Esophagus squamous epithelium (tissue), 5 donors: ENCODE data around the gene SERHL2. TPM values are rescaled to one million over a fixed set of nuclear protein-coding genes. Genes with fewer than 3 reads are reported as not detected.
"Not testable (repeated sequence)": the region's sequence is repeated elsewhere in the genome, so short reads cannot be mapped to it uniquely, and the experiment has no call there.

ENCODE experiments used
- DNase-seq: peaks from one replicate; lab custom pipeline; 2025; lab: John Stamatoyannopoulos, UW
- H3K27ac ChIP-seq, 4 donors: fragments of 200-600 bp; sonication (generic); one replicate each; pipeline ENCODE4 v1.5.1; 2016 to 2019; ENCODE audit warnings: mild to moderate bottlenecking in 1 of 4
- H3K27me3 ChIP-seq, 4 donors: fragments of 200-600 bp; sonication (generic); 1 replicate in 3 of 4; 2 replicates in 1 of 4; pipeline versions ENCODE4 v1.5.1 to v1.6.0; 2017 to 2021; ENCODE audit warnings: antibody characterized with exemption in 1 of 4
- H3K36me3 ChIP-seq, 3 donors: fragments of 200-600 bp; sonication (generic); one replicate each; pipeline ENCODE4 v1.5.1; 2016 to 2019
- H3K4me1 ChIP-seq, 3 donors: fragments of 200-600 bp; sonication (generic); one replicate each; pipeline ENCODE4 v1.5.1; 2017 to 2019
- H3K4me3 ChIP-seq, 4 donors: fragments of 200-600 bp; sonication (generic); 1 replicate in 3 of 4; 2 replicates in 1 of 4; pipeline ENCODE4 v1.5.1; 2016 to 2019; ENCODE audit warnings: mild to moderate bottlenecking in 2 of 4, moderate library complexity in 1 of 4
- H3K9me3 ChIP-seq, 3 donors: fragments of 200-600 bp; sonication (generic); one replicate each; pipeline ENCODE4 v1.5.1; 2016 to 2019
- POLR2A ChIP-seq, 4 donors: fragments of 450-650 bp; IDR thresholded peaks; one replicate each; pipeline ENCODE4 v1.6.1; 2017; ENCODE audit warnings: antibody characterized with exemption in 4 of 4, mild to moderate bottlenecking in 4 of 4, moderate library complexity in 3 of 4
- WGBS, 2 donors: methylation state at CpG; one replicate each; pipeline ENCODE4 v1.1.5; 2018; 5-methylcytosine and 5-hydroxymethylcytosine counted together
- intact Hi-C: fragments of 100-400 bp; cut with DNase I; formaldehyde crosslinking; loops from one replicate; pipeline ENCODE4 v1.15.0; 2022
- total RNA-seq, 4 donors: library from RNA; depleted of rRNA; stranded (reverse); fragments of >200 nt; gene quantifications; one replicate each; pipeline ENCODE4 v1.1.0, GENCODE V29; 2016
- TF ChIP-seq, protein P1 (sequence below), 6 experiments: fragments of 450-650 bp in 4 of 6; fragments of 200-600 bp in 2 of 6; sonication (generic) in 2 of 6; IDR thresholded peaks; one replicate each; pipeline ENCODE4 v1.5.1; 2016 to 2019; ENCODE audit warnings: antibody characterized with exemption in 6 of 6, mild to moderate bottlenecking in 4 of 6, moderate library complexity in 4 of 6
- donor health status: DM: yes; HTN: yes; CAD: no.

Gene SERHL2, protein sequence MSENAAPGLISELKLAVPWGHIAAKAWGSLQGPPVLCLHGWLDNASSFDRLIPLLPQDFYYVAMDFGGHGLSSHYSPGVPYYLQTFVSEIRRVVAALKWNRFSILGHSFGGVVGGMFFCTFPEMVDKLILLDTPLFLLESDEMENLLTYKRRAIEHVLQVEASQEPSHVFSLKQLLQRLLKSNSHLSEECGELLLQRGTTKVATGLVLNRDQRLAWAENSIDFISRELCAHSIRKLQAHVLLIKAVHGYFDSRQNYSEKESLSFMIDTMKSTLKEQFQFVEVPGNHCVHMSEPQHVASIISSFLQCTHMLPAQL
- total RNA-seq = 1 to 10 TPM; 2.1 to 5.1 (median 3.6) TPM

DNA sequence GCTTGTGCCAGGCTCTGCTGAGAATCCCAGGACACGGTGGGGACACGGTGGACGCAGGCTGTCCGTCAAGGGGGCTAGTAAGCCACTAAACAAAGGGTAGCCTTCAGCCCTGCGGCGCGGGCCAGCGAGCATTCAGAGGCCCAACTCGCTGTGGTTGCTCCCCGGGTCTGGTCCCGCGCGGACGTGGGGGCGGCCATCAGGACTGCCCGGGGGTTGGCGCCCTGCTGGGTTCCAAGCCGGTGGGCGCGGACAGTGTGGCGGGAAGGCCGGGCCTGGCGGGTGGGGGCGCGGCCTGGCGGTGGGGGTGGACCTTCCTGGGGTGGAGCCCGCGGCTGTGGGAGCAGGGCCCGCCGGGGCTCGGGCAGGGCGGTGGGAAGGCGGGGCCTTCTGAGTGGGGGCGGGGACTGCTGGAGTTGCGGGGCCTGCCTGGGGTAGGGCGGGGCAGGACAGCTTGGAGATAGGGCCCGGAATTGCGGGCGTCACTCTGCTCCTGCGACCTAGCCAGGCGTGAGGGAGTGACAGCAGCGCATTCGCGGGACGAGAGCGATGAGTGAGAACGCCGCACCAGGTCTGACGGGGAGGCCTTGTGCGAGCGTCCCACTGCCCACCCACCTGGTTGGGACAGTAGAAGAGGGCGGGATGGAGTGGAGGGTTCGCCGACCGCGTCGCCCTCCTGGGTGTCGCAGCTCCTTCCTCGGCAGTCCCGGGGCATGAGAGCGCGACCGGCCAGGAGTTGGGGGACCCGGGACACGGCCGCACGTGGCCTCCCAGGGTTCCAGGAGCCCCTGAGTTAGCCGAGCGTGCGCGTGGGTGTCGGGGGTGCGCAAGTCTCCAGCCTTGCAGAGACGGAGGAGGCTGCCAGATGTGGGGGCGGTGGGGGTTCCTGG, at the start of gene SERHL2:
Gene SERHL2, plus strand, starts transcription at position 482 of the 887 bp plus-strand sequence. Its CDS starts 65 bp downstream, at position 547.
- H3K9me3 ChIP-seq = no peaks in the 10 kb centered on the region
- peak in 1 of 4 donors; percentile 32 for TF ChIP-seq POLR2A (IDR thresholded peaks at IDR 0.05)
- TF ChIP-seq, protein P1, sequence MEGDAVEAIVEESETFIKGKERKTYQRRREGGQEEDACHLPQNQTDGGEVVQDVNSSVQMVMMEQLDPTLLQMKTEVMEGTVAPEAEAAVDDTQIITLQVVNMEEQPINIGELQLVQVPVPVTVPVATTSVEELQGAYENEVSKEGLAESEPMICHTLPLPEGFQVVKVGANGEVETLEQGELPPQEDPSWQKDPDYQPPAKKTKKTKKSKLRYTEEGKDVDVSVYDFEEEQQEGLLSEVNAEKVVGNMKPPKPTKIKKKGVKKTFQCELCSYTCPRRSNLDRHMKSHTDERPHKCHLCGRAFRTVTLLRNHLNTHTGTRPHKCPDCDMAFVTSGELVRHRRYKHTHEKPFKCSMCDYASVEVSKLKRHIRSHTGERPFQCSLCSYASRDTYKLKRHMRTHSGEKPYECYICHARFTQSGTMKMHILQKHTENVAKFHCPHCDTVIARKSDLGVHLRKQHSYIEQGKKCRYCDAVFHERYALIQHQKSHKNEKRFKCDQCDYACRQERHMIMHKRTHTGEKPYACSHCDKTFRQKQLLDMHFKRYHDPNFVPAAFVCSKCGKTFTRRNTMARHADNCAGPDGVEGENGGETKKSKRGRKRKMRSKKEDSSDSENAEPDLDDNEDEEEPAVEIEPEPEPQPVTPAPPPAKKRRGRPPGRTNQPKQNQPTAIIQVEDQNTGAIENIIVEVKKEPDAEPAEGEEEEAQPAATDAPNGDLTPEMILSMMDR (IDR thresholded peaks at IDR 0.05) = no peak
- H3K4me3 ChIP-seq = peak within 1 kb of the TSS; percentile 28 to 73 (median 56)
- intact Hi-C loops = no loop called here
- peak within 1 kb of the TSS; percentile 8 to 61 (median 52) for H3K27ac ChIP-seq
- H3K4me1 ChIP-seq = peaks cover 3 to 19% (median 6%) of the 10 kb centered on the region in 3 donors
- whole genome bisulfite sequencing, 2 donors = 4 to 14% methylated on average over 5 to 27 of the region's 75 CpGs
- no peak for DNase-seq
- peaks cover 0 to 6% (median 0%) of the 10 kb centered on the region in 4 donors for H3K27me3 ChIP-seq
- H3K36me3 ChIP-seq = no peaks in the 10 kb centered on the region

DNA sequence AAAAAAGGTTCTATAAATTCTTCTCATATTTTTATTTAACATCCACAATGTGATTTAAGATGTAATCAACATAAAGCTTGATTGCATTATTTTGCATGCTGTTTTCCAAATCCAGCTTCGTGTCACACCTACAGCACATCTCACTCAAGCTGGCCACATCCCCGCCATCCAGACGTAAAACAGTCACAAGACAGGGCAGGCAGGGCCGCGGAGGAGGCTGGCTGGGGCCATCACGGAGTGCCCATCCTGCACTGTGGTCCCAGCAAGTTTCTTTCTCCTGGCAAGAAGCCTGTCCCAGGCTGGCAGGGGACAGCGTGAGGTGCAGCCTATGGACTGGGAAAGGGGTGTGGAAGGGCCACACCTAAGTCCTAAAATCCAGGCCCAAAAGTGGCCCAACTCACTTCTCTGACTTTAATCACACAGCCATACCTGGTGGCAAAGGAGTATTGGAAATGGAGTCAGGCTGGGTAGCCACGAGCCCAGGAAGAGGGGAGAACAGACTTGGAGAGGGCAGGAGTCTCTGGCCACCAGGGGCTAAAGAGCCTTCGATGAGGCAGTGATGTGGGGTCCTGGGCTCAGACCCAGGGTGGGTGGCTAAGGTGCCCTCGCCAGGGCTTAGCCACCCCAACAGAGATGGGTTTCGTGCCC, 45.3 kb upstream of the SERHL2 start:
- H3K36me3 ChIP-seq = peaks cover 0 to 25% (median 0%) of the 10 kb centered on the region in 3 donors
- intact Hi-C loops, DNase-seq, H3K4me3 ChIP-seq, H3K27me3 ChIP-seq, H3K9me3 ChIP-seq, H3K27ac ChIP-seq, H3K4me1 ChIP-seq: not testable (repeated sequence)
- 40 to 60% methylated on average over 9 to 10 of the region's 11 CpGs for whole genome bisulfite sequencing, 2 donors

DNA sequence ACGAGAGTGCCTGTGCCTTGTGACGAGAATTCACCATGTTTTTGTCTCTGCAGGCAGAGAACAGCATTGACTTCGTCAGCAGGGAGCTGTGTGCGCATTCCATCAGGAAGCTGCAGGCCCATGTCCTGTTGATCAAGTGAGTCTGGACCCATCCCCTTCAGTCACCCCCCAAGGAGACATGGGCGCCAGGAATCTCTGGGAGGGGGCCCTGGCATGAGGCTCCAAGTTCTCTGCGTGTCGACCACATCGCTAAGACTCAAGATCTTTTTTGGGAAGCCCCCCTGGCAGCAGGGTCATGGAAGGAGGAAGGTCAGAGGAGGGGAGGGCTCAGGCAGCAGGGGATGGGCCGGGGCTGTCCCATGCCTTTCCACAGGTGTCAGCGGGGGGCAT, 44.8 kb upstream of the SERHL2 start:
- WGBS, 2 donors = 20 to 53% methylated on average over 1 to 7 of the region's 10 CpGs

DNA sequence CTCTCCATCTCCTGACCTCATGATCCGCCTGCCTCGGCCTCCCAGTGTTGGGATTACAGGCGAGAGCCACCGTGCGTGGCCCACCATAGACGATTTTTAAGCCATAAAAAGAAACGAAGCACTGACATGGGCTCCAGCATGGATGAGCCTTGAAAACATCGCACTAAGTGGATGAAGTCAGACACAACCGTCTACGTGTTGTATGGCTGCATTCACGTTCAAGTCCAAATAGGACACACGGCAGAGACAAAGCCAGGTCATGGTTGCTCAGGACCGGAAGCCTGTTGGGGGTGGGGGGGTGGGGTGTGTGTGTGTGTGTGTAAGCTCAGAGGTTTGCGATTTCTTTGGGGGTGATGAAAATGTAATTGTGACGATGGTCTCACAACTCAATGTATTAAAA, 44.2 kb upstream of the SERHL2 start:
- Histone ChIP-seq H3K9me3 (no peaks in the 10 kb centered on the region), H3K4me1 (peaks cover 0 to 6% (median 0%) of the 10 kb centered on the region in 3 donors), H3K27ac (no peak overlapping the region), H3K27me3 (no peaks in the 10 kb centered on the region), H3K36me3 (peaks cover 0 to 36% (median 5%) of the 10 kb centered on the region in 3 donors), H3K4me3 (no peak overlapping the region)
- DNase-seq = no peak
- intact Hi-C loops = no loop called here
- TF ChIP-seq, protein P1 (IDR thresholded peaks at IDR 0.05) = no peak
- TF ChIP-seq POLR2A (IDR thresholded peaks at IDR 0.05) = no peak
- 66 to 73% methylated on average over 9 to 15 of the region's 15 CpGs for WGBS, 2 donors

More for the DNA sequence above, 44.8 kb upstream of the SERHL2 start:
- H3K4me1 ChIP-seq, H3K4me3 ChIP-seq, H3K27me3 ChIP-seq, intact Hi-C loops, H3K27ac ChIP-seq, H3K9me3 ChIP-seq, DNase-seq: not testable (repeated sequence)
- peaks cover 0 to 30% (median 0%) of the 10 kb centered on the region in 3 donors for H3K36me3 ChIP-seq

DNA sequence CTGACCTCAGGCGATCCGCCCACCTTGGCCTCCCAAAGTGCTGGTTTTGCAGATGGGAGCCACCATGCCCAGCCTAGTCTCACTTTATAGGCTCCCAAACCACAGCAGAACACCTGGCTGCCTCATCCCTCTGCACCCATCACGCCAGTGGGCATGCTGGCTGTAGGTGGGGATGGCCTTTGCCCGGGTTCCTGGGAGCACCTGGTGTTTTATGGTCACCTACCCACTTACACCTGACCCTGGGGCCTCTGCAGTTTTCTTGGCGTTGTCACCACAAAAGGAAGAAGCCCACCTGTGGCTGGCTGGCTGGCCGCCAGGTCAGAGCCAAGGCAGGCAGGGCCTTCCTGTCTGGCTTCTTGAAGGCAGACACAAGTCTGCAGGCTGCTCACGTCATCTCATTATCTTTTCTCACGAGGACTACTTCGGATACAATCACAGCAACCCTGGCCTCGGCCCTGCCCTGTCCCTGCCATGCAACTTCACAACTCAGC, 42.3 kb upstream of the SERHL2 start:
- no peak overlapping the region for H3K4me3 ChIP-seq
- no peak overlapping the region for H3K27ac ChIP-seq
- WGBS, 2 donors = 81 to 94% methylated on average over 2 to 10 of the region's 10 CpGs
- no peaks in the 10 kb centered on the region for H3K9me3 ChIP-seq
- no peak for TF ChIP-seq POLR2A (IDR thresholded peaks at IDR 0.05)
- TF ChIP-seq, protein P1 (IDR thresholded peaks at IDR 0.05) = no peak
- peaks cover 0 to 55% (median 11%) of the 10 kb centered on the region in 3 donors for H3K36me3 ChIP-seq
- H3K27me3 ChIP-seq = no peaks in the 10 kb centered on the region
- H3K4me1 ChIP-seq = peaks cover 0 to 6% (median 0%) of the 10 kb centered on the region in 3 donors
- DNase-seq = no peak
- intact Hi-C loops = no loop called here
